Endothelial cell of umbilical vein (primary cell): Measurements from ENCODE around the gene GTSE1. TPM values are rescaled to one million over a fixed set of nuclear protein-coding genes. Genes with fewer than 3 reads are reported as not detected.

ENCODE experiments used
- BruUV-seq: library from RNA; stranded (reverse); fragments of 400-500 nt; replicated peaks from 2 replicates; lab custom pipeline; 2021; lab: Mats Ljungman, UMichigan
- CTCF ChIA-PET: fragments of 300-600, 350-600 bp; sonication (Branson Sonifier 250); formaldehyde crosslinking; loops from one replicate; lab custom pipeline; 2021; ENCODE audit warnings: antibody characterized with exemption, inconsistent platforms; lab: Charles Lee
- POLR2A ChIA-PET: fragments of 300-600, 350-600 bp; sonication (Branson Sonifier 250); formaldehyde crosslinking; loops from one replicate; lab custom pipeline; 2021; ENCODE audit warnings: antibody characterized with exemption, inconsistent platforms; lab: Charles Lee
- DNase-seq: peaks from one replicate; pipeline ENCODE4 v3.0.0-alpha.2; 2011; ENCODE audit warnings: low read depth, low spot score
- FAIRE-seq: peaks from 2 replicates; lab custom pipeline; 2011; peaks lifted over from hg19 to GRCh38; lab: Jason Lieb, UNC
- H2AFZ ChIP-seq: 2 replicates; pipeline ENCODE4 v1.6.0; 2012; ENCODE audit warnings: low read depth, low read length, control low read depth, inconsistent platforms
- H3K27ac ChIP-seq: 2 replicates; pipeline ENCODE4 v1.5.1; 2011; ENCODE audit warnings: low read depth, mild to moderate bottlenecking, control low read depth, low read length, moderate library complexity; ENCODE audit not compliant: insufficient read depth
- H3K27me3 ChIP-seq, 2 experiments: 2 replicates each; pipeline versions ENCODE4 v1.6.0 to v1.6.1; 2011; ENCODE audit warnings: low read length in 2 of 2, mixed read lengths in 1 of 2; ENCODE audit not compliant: control insufficient read depth in 2 of 2, insufficient read depth in 2 of 2
- H3K36me3 ChIP-seq, 2 experiments: 2 replicates in 1 of 2; 3 replicates in 1 of 2; pipeline ENCODE4 v1.5.1; 2011; ENCODE audit warnings: low read length in 2 of 2, mild to moderate bottlenecking in 1 of 2, moderate library complexity in 1 of 2; ENCODE audit not compliant: control insufficient read depth in 2 of 2, insufficient read depth in 2 of 2; ENCODE audit errors: extremely low read depth in 1 of 2
- H3K4me1 ChIP-seq: 3 replicates; pipeline ENCODE4 v1.5.1; 2011; ENCODE audit warnings: mild to moderate bottlenecking, low read length; ENCODE audit not compliant: control insufficient read depth, insufficient read depth; ENCODE audit errors: extremely low read depth
- H3K4me2 ChIP-seq: 2 replicates; pipeline ENCODE4 v1.6.1; 2011; ENCODE audit warnings: low read length, control low read depth, mixed read lengths; ENCODE audit not compliant: insufficient read depth
- H3K4me3 ChIP-seq, 3 experiments: fragments of 200-600 bp in 1 of 3; sonication (generic), shearing (Covaris generic) in 1 of 3; replicated peaks in 1 of 3; 2 replicates each; pipeline ENCODE4 v1.5.1; 2011 to 2016; ENCODE audit warnings: control low read depth in 3 of 3, low read length in 3 of 3, mild to moderate bottlenecking in 2 of 3, inconsistent platforms in 1 of 3, low read depth in 1 of 3, moderate library complexity in 1 of 3; ENCODE audit not compliant: insufficient read depth in 1 of 3
- H3K79me2 ChIP-seq: 2 replicates; pipeline ENCODE4 v1.6.0; 2012; ENCODE audit warnings: low read length, inconsistent platforms; ENCODE audit not compliant: control insufficient read depth, insufficient read depth
- H3K9ac ChIP-seq: replicated peaks from 2 replicates; pipeline ENCODE3; 2011; ENCODE audit warnings: low read length, control low read depth; ENCODE audit not compliant: insufficient read depth; ENCODE audit errors: extremely low read depth
- H3K9me1 ChIP-seq: replicated peaks from 3 replicates; pipeline ENCODE4 v1.6.0; 2011; ENCODE audit warnings: mild to moderate bottlenecking, low read length; ENCODE audit not compliant: control insufficient read depth, insufficient read depth; ENCODE audit errors: extremely low read depth
- H3K9me3 ChIP-seq: replicated peaks from 2 replicates; pipeline ENCODE4 v1.5.1; 2012; ENCODE audit warnings: low read length, inconsistent platforms; ENCODE audit not compliant: control insufficient read depth, insufficient read depth
- H4K20me1 ChIP-seq: replicated peaks from 2 replicates; pipeline ENCODE3; 2011; ENCODE audit warnings: mild to moderate bottlenecking, low read length; ENCODE audit not compliant: control insufficient read depth, insufficient read depth; ENCODE audit errors: extremely low read depth
- EZH2 ChIP-seq: IDR thresholded peaks from 2 replicates; pipeline ENCODE4 v1.6.1; 2012; ENCODE audit warnings: borderline replicate concordance, low read depth, mild to moderate bottlenecking, moderate library complexity, low read length, inconsistent platforms; ENCODE audit not compliant: severe bottlenecking
- FOS ChIP-seq: IDR thresholded peaks from 2 replicates; pipeline ENCODE4 v1.6.1; 2011; ENCODE audit warnings: mild to moderate bottlenecking, low read length, moderate library complexity, borderline replicate concordance; ENCODE audit not compliant: insufficient read depth
- GATA2 ChIP-seq: IDR thresholded peaks from 2 replicates; pipeline ENCODE4 v1.7.0; 2011; ENCODE audit warnings: low read depth, mild to moderate bottlenecking, moderate library complexity, mixed read lengths, low read length; ENCODE audit not compliant: insufficient read length, insufficient read depth
- JUN ChIP-seq: IDR thresholded peaks from 2 replicates; pipeline ENCODE4 v1.6.1; 2011; ENCODE audit warnings: borderline replicate concordance, low read depth; ENCODE audit not compliant: insufficient read length, insufficient read depth
- MYC ChIP-seq: IDR thresholded peaks from one replicate; pipeline ENCODE4 v1.6.1; 2011; ENCODE audit warnings: mild to moderate bottlenecking, low read depth, low read length
- POLR2A ChIP-seq: IDR thresholded peaks from 2 replicates; pipeline ENCODE4 v1.6.1; 2012; ENCODE audit warnings: low read depth, mild to moderate bottlenecking, control low read depth, low read length
- POLR2AphosphoS5 ChIP-seq: IDR thresholded peaks from 2 replicates; pipeline ENCODE4 v1.6.1; 2012; ENCODE audit warnings: low read depth, mild to moderate bottlenecking, control low read depth, low read length, moderate library complexity; ENCODE audit not compliant: insufficient read depth
- dilution Hi-C: fragments of 300-500 bp; cut with MboI; formaldehyde crosslinking; loops from one replicate; pipeline ENCODE4 v1.15.0; 2019; ENCODE audit warnings: low sequenced_read_pairs; ENCODE audit not compliant: extremely low pct_ligation_motif_present
- intact Hi-C: fragments of 100-400 bp; cut with micrococcal nuclease; formaldehyde crosslinking; loops from one replicate; pipeline ENCODE4 v1.10.0; 2022
- polyA plus RNA-seq, 4 experiments: library from polyadenylated mRNA; depleted of rRNA in 3 of 4; stranded (reverse) in 3 of 4; unstranded in 1 of 4; fragments of >200 nt; gene quantifications; 2 replicates each; pipeline versions ENCODE4 v1.2.1 to v1.2.3, GENCODE V29; 2011 to 2012; ENCODE audit warnings: missing spikeins in 1 of 4
- total RNA-seq: library from RNA; stranded (reverse); gene quantifications from 2 replicates; pipeline ENCODE4 v1.2.3, GENCODE V29; 2021
- TF ChIP-seq, protein P1 (sequence below): IDR thresholded peaks from 2 replicates; pipeline ENCODE4 v1.6.1; 2011; ENCODE audit not compliant: insufficient read depth, insufficient read length
- TF ChIP-seq, protein P2 (sequence below), 2 donors: IDR thresholded peaks; 1 replicate in 1 of 2; 2 replicates in 1 of 2; pipeline ENCODE4 v1.5.1; 2011; ENCODE audit warnings: low read length in 2 of 2, mild to moderate bottlenecking in 2 of 2, moderate library complexity in 2 of 2, control low read depth in 1 of 2, inconsistent platforms in 1 of 2, low read depth in 1 of 2; ENCODE audit not compliant: insufficient read depth in 1 of 2; ENCODE audit errors: extremely low read depth in 1 of 2

GTSE1 gene
- total and polyA plus RNA-seq, 2 donors (not counting 3 experiments of a cell fraction or from before 2014, with no cell fraction given), result 25.9 to 57.2 TPM

DNA sequence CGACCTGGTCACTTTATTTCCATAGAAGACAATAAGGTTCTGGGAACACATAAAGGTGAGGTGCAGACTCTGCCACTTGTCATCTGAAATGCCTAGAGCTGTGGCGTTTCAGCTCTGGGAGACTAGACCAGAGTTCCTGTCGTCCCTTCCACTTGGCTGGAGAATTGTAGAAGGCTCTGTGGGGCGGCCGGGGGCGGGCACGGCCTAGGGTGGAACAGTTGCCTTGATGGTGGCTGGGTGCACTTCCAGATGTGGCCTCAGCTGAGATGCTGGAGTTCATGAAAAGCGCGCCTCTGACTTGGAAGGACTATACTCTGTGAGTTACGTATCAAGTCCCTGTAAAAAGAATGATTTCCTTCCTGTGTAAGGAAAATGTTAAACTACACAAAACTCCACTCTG is 55.6 kb downstream of the GTSE1 start:
- ChIA-PET CTCF (interaction anchor here (0.7 to 1.3 kb wide), 2 partner anchors 15 kb away, joined by 3 to 4 read pairs; no protein-coding TSS in a partner anchor), POLR2A (no interaction called here)
- BruUV-seq, result no TSS peak
- Histone ChIP-seq H3K27me3 (no peaks in the 10 kb centered on the region), H3K9ac (no peak overlapping the region), H3K9me1 (no peaks in the 10 kb centered on the region), H3K79me2 (no peaks in the 10 kb centered on the region), H3K36me3 (peaks cover 7 to 56% of the 10 kb centered on the region in 2 experiments), H3K9me3 (no peaks in the 10 kb centered on the region), H4K20me1 (no peaks in the 10 kb centered on the region), H3K27ac (no peak overlapping the region), H2AFZ (no peak overlapping the region), H3K4me1 (no peaks in the 10 kb centered on the region), H3K4me3 (no peak overlapping the region), H3K4me2 (no peak overlapping the region)
- dilution Hi-C loops, result no loop called here
- intact Hi-C loops, result no loop called here
- TF ChIP-seq, protein P1, sequence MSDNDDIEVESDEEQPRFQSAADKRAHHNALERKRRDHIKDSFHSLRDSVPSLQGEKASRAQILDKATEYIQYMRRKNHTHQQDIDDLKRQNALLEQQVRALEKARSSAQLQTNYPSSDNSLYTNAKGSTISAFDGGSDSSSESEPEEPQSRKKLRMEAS, result no peak
- TF ChIP-seq GATA2 (no peak), POLR2AphosphoS5 (no peak), JUN (no peak), EZH2 (no peak), FOS (no peak), POLR2A (no peak), MYC (no peak)
- TF ChIP-seq, protein P2, sequence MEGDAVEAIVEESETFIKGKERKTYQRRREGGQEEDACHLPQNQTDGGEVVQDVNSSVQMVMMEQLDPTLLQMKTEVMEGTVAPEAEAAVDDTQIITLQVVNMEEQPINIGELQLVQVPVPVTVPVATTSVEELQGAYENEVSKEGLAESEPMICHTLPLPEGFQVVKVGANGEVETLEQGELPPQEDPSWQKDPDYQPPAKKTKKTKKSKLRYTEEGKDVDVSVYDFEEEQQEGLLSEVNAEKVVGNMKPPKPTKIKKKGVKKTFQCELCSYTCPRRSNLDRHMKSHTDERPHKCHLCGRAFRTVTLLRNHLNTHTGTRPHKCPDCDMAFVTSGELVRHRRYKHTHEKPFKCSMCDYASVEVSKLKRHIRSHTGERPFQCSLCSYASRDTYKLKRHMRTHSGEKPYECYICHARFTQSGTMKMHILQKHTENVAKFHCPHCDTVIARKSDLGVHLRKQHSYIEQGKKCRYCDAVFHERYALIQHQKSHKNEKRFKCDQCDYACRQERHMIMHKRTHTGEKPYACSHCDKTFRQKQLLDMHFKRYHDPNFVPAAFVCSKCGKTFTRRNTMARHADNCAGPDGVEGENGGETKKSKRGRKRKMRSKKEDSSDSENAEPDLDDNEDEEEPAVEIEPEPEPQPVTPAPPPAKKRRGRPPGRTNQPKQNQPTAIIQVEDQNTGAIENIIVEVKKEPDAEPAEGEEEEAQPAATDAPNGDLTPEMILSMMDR (IDR thresholded peaks at IDR 0.05; ENCODE audit: extremely low read depth in 1 of 2, insufficient read depth in 1 of 2, low read depth in 1 of 2, low read length in 2 of 2), result no peak
- FAIRE-seq (no peak), DNase-seq (no peak)
